LoVo (cell line): ENCODE results near the gene CDC20.
A peak's percentile ranks its signal among the peaks of the same experiment; 100 is the strongest.
"Not testable (repeated sequence)": the region's sequence is repeated elsewhere in the genome, so short reads cannot be mapped to it uniquely, and the experiment has no call there.

Experiments used
- DNase-seq: peaks from one replicate; pipeline ENCODE4 v3.0.0-alpha.2; 2016; ENCODE audit warnings: low spot score

CDC20 gene

GRCh38 chr1:43383449-43383848 lies 24.7 kb downstream of the CDC20 start:
- no peak for DNase-seq

GRCh38 chr1:43386676-43387075 lies 27.9 kb downstream of the CDC20 start:
- DNase-seq: no peak

GRCh38 chr1:43387976-43388599 lies 29.3 kb downstream of the CDC20 start:
- no peak for DNase-seq

GRCh38 chr1:43388613-43389012 lies 29.8 kb downstream of the CDC20 start:
- no peak for DNase-seq

GRCh38 chr1:43389326-43390313 lies 30.8 kb downstream of the CDC20 start, which contains the start of the genes MED8 and SZT2:
MED8 (minus strand) TSS chr1:43389800; CDS start chr1:43389764, 36 bp downstream.
SZT2 (plus strand) TSS chr1:43389899; CDS start chr1:43389969, 70 bp downstream.
- DNase-seq: peak; percentile 95

- DNase-seq: no peak
Observed at GRCh38 chr1:43392702-43393101, 33.9 kb downstream of the CDC20 start.

GRCh38 chr1:43395523-43395922 lies 36.7 kb downstream of the CDC20 start:
- no peak for DNase-seq

- no peak for DNase-seq
Observed at GRCh38 chr1:43396059-43396458, 37.3 kb downstream of the CDC20 start.

GRCh38 chr1:43398227-43398626 lies 39.4 kb downstream of the CDC20 start:
- DNase-seq: no peak

- not testable (repeated sequence) for DNase-seq
Observed at GRCh38 chr1:43400441-43400840, 41.7 kb downstream of the CDC20 start.

GRCh38 chr1:43402089-43402865 lies 43.5 kb downstream of the CDC20 start:
- DNase-seq: no peak

GRCh38 chr1:43404353-43404752 lies 45.6 kb downstream of the CDC20 start:
- DNase-seq: no peak

- DNase-seq: peak; percentile 20
Observed at GRCh38 chr1:43405219-43405875, 46.6 kb downstream of the CDC20 start.

GRCh38 chr1:43405876-43406234 lies 47.1 kb downstream of the CDC20 start:
- DNase-seq: no peak

- no peak for DNase-seq
Observed at GRCh38 chr1:43410571-43410970, 51.8 kb downstream of the CDC20 start.
